Measurements from ENCODE around the gene LONP2. TPM values are rescaled to one million over a fixed set of nuclear protein-coding genes. Genes with fewer than 3 reads are reported as not detected.

LONP2 gene
- total and polyA plus RNA-seq, 2 of the 13 experiments (the other 11 are each of a cell fraction or from before 2014, with no cell fraction given) = 39.2 to 63.3 TPM

- TF ChIP-seq ZBTB33 (CRISPR knock-in tag; IDR thresholded peaks at IDR 0.05) (no peak), ZKSCAN8 (CRISPR knock-in tag; IDR thresholded peaks at IDR 0.05; ENCODE audit: borderline replicate concordance) (peak; percentile 75; the same call in 1 of the 2 replicates), REL (CRISPR knock-in tag; conservative IDR thresholded peaks at IDR 0.05) (no peak), HDAC2 (CRISPR knock-in tag; IDR thresholded peaks at IDR 0.05) (peak; percentile 83), ZBTB38 (CRISPR knock-in tag; IDR thresholded peaks at IDR 0.05) (peak; percentile 48; the same call in 1 of the 2 replicates), ZNF101 (CRISPR knock-in tag; IDR thresholded peaks at IDR 0.05; ENCODE audit: borderline replicate concordance, low read depth) (no peak), SRY (CRISPR knock-in tag; IDR thresholded peaks at IDR 0.05) (no peak), ZNF891 (CRISPR knock-in tag; IDR thresholded peaks at IDR 0.05) (no peak), ZNF777 (CRISPR knock-in tag; IDR thresholded peaks at IDR 0.05) (no peak), ZNF556 (CRISPR knock-in tag; IDR thresholded peaks at IDR 0.05; ENCODE audit: borderline replicate concordance) (no peak), ZNF33B (CRISPR knock-in tag; IDR thresholded peaks at IDR 0.05) (no peak), EZH2 (conservative IDR thresholded peaks at IDR 0.05; ENCODE audit: low read depth, low read length) (no peak), IKZF5 (CRISPR knock-in tag; IDR thresholded peaks at IDR 0.05) (peak; percentile 34; the same call in 1 of the 2 replicates), ATF4 (CRISPR knock-in tag; IDR thresholded peaks at IDR 0.05) (no peak), HNRNPUL1 (IDR thresholded peaks at IDR 0.05; ENCODE audit: low read depth, low read length) (no peak), KAT7 (CRISPR knock-in tag; IDR thresholded peaks at IDR 0.05; ENCODE audit: borderline replicate concordance) (no peak), ZNF772 (CRISPR knock-in tag; IDR thresholded peaks at IDR 0.05) (no peak), ZNF562 (CRISPR knock-in tag; IDR thresholded peaks at IDR 0.05; ENCODE audit: borderline replicate concordance) (no peak), ZBTB20 (CRISPR knock-in tag; IDR thresholded peaks at IDR 0.05; ENCODE audit: borderline replicate concordance, low read depth) (peak; percentile 37; the same call in 1 of the 2 replicates)
- TF ChIP-seq, protein P1, sequence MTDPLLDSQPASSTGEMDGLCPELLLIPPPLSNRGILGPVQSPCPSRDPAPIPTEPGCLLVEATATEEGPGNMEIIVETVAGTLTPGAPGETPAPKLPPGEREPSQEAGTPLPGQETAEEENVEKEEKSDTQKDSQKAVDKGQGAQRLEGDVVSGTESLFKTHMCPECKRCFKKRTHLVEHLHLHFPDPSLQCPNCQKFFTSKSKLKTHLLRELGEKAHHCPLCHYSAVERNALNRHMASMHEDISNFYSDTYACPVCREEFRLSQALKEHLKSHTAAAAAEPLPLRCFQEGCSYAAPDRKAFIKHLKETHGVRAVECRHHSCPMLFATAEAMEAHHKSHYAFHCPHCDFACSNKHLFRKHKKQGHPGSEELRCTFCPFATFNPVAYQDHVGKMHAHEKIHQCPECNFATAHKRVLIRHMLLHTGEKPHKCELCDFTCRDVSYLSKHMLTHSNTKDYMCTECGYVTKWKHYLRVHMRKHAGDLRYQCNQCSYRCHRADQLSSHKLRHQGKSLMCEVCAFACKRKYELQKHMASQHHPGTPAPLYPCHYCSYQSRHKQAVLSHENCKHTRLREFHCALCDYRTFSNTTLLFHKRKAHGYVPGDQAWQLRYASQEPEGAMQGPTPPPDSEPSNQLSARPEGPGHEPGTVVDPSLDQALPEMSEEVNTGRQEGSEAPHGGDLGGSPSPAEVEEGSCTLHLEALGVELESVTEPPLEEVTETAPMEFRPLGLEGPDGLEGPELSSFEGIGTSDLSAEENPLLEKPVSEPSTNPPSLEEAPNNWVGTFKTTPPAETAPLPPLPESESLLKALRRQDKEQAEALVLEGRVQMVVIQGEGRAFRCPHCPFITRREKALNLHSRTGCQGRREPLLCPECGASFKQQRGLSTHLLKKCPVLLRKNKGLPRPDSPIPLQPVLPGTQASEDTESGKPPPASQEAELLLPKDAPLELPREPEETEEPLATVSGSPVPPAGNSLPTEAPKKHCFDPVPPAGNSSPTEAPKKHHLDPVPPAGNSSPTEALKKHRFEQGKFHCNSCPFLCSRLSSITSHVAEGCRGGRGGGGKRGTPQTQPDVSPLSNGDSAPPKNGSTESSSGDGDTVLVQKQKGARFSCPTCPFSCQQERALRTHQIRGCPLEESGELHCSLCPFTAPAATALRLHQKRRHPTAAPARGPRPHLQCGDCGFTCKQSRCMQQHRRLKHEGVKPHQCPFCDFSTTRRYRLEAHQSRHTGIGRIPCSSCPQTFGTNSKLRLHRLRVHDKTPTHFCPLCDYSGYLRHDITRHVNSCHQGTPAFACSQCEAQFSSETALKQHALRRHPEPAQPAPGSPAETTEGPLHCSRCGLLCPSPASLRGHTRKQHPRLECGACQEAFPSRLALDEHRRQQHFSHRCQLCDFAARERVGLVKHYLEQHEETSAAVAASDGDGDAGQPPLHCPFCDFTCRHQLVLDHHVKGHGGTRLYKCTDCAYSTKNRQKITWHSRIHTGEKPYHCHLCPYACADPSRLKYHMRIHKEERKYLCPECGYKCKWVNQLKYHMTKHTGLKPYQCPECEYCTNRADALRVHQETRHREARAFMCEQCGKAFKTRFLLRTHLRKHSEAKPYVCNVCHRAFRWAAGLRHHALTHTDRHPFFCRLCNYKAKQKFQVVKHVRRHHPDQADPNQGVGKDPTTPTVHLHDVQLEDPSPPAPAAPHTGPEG (CRISPR knock-in tag; IDR thresholded peaks at IDR 0.05) = no peak
Measured at GRCh38 chr16:48206594-48207242, 37.4 kb upstream of the LONP2 start (continued).
